NCI-H1930 (cell line): ENCODE results near the gene LRMDA.

Experiments used
- DNase-seq, 2 experiments: peaks; one replicate each; lab custom pipeline; 2025; lab: John Stamatoyannopoulos, UW

Gene LRMDA

GRCh38 chr10:75876710-75877109 is 445.3 kb downstream of the LRMDA start:
- DNase-seq: no peak

GRCh38 chr10:75877877-75878276 is 446.5 kb downstream of the LRMDA start:
- DNase-seq: no peak

- no peak for DNase-seq
These were observed 447.2 kb downstream of the LRMDA start for GRCh38 chr10:75878586-75878985.

GRCh38 chr10:75880031-75880775 is 448.8 kb downstream of the LRMDA start:
- DNase-seq: no peak

GRCh38 chr10:75883081-75884072 is 452.0 kb downstream of the LRMDA start:
- no peak for DNase-seq

GRCh38 chr10:75884808-75885207 is 453.4 kb downstream of the LRMDA start:
- DNase-seq: no peak

- DNase-seq: no peak
These were observed 455.9 kb downstream of the LRMDA start for GRCh38 chr10:75887369-75887768.

GRCh38 chr10:75887992-75888680 is 456.7 kb downstream of the LRMDA start:
- DNase-seq: peak; percentile 56 to 69

GRCh38 chr10:75889051-75889450 is 457.6 kb downstream of the LRMDA start:
- no peak for DNase-seq

- no peak for DNase-seq
These were observed 463.3 kb downstream of the LRMDA start for GRCh38 chr10:75894761-75895160.

- DNase-seq: no peak
These were observed 463.8 kb downstream of the LRMDA start for GRCh38 chr10:75895259-75895658.

- DNase-seq: no peak
These were observed 468.5 kb downstream of the LRMDA start for GRCh38 chr10:75899816-75900390.

GRCh38 chr10:75902816-75903215 is 471.4 kb downstream of the LRMDA start:
- DNase-seq: no peak

- DNase-seq: peak in 1 of 2 experiments; percentile 16
These were observed 473.3 kb downstream of the LRMDA start for GRCh38 chr10:75904499-75905283.

- DNase-seq: no peak
These were observed 474.1 kb downstream of the LRMDA start for GRCh38 chr10:75905490-75905889.

GRCh38 chr10:75910032-75910431 is 478.6 kb downstream of the LRMDA start:
- DNase-seq: no peak

- no peak for DNase-seq
These were observed 480.0 kb downstream of the LRMDA start for GRCh38 chr10:75911426-75911825.

GRCh38 chr10:75916906-75917305 is 485.5 kb downstream of the LRMDA start:
- no peak for DNase-seq

GRCh38 chr10:75919913-75920312 is 488.5 kb downstream of the LRMDA start:
- DNase-seq: no peak

GRCh38 chr10:75922435-75922834 is 491.0 kb downstream of the LRMDA start:
- no peak for DNase-seq

- DNase-seq: no peak
These were observed 493.0 kb downstream of the LRMDA start for GRCh38 chr10:75924309-75924902.
